Kasumi-1 (cell line): ENCODE results near the gene VPS13A.

ENCODE experiments used
- DNase-seq, 2 experiments: peaks; one replicate each; lab custom pipeline; 2025; lab: John Stamatoyannopoulos, UW

Gene VPS13A

GRCh38 chr9:77457916-77458592, 280.7 kb downstream of the VPS13A start:
- DNase-seq, result peak; percentile 83 to 86

GRCh38 chr9:77460938-77461337, 283.6 kb downstream of the VPS13A start:
- DNase-seq, result no peak

- DNase-seq, result no peak
Measured at GRCh38 chr9:77462066-77462465, 284.7 kb downstream of the VPS13A start.

GRCh38 chr9:77463151-77463550, 285.8 kb downstream of the VPS13A start:
- no peak for DNase-seq

DNA sequence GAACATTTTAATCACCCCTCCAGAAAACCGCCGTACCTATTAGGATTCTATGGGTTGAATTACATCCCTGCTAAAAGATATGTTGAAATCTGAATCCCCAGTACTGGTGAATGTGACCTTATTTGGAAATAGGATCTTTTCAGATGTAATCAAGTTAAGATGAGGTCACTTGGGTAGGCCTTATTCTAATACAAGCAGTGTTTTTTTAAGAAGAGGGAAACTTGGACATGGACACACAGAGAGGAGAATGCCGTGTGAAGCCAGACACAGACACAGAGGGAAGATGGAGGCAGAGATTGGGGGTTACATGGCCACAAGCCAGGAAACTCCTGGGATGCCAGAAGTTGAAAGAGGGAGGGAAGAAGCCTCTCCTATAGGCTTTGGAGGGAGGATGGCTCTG, 287.3 kb downstream of the VPS13A start:
- DNase-seq, result no peak

DNA sequence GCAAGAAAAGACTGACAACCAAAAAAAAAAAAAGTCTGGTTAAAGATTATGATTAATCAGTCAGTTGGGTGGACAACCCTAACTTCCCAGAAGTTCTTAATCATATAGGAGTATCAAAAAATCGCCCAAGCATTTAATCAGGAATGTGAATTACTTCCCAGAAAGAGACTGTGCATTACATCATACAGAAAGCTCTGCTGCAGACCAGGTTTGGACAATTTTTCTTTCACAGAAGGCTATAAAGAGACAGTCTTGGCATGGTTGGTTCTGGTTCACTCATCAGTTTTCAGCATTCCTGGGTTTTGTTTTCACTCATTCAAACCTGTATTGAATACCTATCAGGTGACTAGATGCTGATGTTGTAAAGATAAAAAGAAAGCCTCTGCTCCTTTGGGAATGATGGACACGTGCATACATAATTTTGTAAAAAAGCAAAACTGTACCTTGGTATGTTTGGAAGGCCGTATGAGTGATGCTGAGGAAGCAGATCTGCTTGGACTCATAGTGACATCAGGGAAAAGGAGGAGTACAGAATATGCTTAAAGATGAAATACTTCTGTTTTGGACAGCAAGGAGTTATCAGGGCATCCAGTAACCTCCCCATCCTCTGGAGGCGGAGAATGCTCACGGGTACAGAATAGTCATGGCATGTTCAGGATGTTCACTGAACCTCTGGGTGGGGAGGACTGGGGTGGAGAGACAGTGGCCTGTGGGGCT, 292.3 kb downstream of the VPS13A start:
- no peak for DNase-seq
